Body of pancreas (tissue), 4 donors: Measurements from ENCODE around the gene WRNIP1.

Experiments used
- CTCF ChIP-seq, 7 experiments: fragments of 450-650 bp in 4 of 7; fragments of 200-600 bp in 3 of 7; sonication (generic) in 3 of 7; IDR thresholded peaks; one replicate each; pipeline ENCODE4 v1.5.1; 2016 to 2019; ENCODE audit warnings: antibody characterized with exemption in 7 of 7
- POLR2A ChIP-seq, 3 donors: fragments of 450-650 bp; IDR thresholded peaks; one replicate each; pipeline ENCODE4 v1.6.1; 2016; ENCODE audit warnings: antibody characterized with exemption in 3 of 3, mild to moderate bottlenecking in 2 of 3

DNA sequence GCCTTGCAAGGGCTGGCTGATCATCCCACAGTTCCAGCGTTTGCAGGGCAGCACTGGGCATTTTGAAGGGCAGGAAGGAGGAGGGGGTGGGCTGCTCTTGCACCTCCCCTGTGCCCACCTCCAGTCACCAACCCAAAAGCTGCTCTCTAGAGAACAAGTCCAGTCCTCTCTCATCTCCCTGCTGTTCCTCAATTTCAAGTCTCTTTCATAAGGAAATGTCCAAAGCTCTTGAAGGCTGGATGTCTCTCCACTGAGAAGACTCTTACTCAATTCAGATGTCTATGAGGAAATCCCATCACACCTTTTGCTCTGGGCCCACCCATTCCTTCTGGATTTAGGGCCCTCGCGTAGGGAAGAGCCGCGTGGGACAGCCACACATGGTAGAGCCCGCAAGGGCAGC is 31.7 kb downstream of the WRNIP1 start:
- no peak for TF ChIP-seq POLR2A (IDR thresholded peaks at IDR 0.05)
- no peak for TF ChIP-seq CTCF (IDR thresholded peaks at IDR 0.05)
